Measurements from ENCODE around the gene CAMTA2. TPM values are rescaled to one million over a fixed set of nuclear protein-coding genes. Genes with fewer than 3 reads are reported as not detected.

CAMTA2 gene
- total RNA-seq, 2 experiments from 2014 or later: 58.2 to 62.7 TPM

DNA sequence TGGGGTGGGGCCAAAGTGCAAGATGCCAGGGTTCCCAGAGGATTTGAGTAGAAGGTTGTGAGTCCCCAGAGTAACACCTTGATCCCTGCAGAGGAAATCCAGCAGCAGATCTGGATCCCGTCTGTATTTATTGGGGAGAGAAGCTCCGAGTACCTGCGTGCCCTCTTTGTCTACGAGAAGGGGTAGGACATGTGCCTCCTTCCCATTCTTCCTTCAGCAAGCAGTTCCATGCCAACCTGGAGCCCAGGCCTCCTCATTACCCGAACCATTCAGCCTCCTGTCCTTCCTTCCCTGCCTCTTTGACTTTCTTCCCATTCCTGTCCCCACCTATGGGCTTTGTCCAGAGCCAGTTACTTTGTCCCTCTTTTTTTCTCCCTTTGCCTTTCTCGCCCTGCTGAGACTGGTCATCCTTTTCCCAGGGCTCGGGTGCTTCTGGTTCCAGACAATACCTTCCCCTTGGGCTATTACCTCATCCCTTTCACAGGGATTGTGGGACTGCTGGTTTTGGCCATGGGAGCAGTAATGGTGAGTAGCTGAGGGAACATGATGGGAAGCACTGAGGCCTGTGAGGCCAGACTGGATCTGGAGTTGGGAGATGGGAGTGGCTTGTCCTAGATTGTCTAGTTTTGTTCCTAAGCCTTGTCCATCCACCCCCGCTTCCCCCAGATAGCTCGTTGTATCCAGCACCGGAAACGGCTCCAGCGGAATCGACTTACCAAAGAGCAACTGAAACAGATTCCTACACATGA lies 44.5 kb downstream of the CAMTA2 start:
- Mint-ChIP-seq H3K27me3 (no peaks in the 10 kb centered on the region), H3K27ac (peak overlapping the region; percentile 67), H3K4me1 (peaks cover 51% of the 10 kb centered on the region), H3K9me3 (no peaks in the 10 kb centered on the region), H3K4me3 (peak overlapping the region; percentile 92), H3K36me3 (ENCODE audit: low read depth) (peaks cover 83% of the 10 kb centered on the region)
- ChIA-PET CTCF (no interaction called here), POLR2A (no interaction called here)
- no peak for DNase-seq

DNA sequence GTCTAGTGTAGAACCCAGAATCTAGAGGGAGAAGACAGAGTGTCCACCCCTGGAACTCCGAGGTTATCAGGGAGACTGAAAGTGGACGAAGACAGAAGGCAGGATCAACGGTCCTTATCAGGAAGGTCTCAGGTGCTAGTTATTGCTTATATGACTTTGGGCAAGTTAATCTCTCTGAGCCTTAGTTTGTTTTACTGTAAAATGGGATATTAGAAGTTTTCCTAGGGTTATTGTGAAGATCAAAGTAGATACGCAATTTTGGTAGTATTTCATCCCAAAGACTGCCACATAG lies 46.2 kb downstream of the CAMTA2 start:
- H3K27me3 Mint-ChIP-seq: no peaks in the 10 kb centered on the region
- no peak for DNase-seq
- ChIA-PET CTCF (interaction anchor here (1.5 kb wide), 1 partner anchor 30 kb away, joined by 3 read pairs; no protein-coding TSS in a partner anchor), POLR2A (interaction anchor here (0.5 to 0.7 kb wide), 2 partner anchors 22 to 41 kb away, joined by 3 to 5 read pairs; no protein-coding TSS in a partner anchor)
- H3K4me1 Mint-ChIP-seq: peaks cover 62% of the 10 kb centered on the region
- H3K9me3 Mint-ChIP-seq: no peaks in the 10 kb centered on the region
- H3K4me3 Mint-ChIP-seq: peak overlapping the region; percentile 92
- H3K27ac Mint-ChIP-seq: peak overlapping the region; percentile 96
- peaks cover 79% of the 10 kb centered on the region for H3K36me3 Mint-ChIP-seq (ENCODE audit: low read depth)

- Mint-ChIP-seq H3K27ac (peak overlapping the region; percentile 96), H3K36me3 (ENCODE audit: low read depth) (peaks cover 79% of the 10 kb centered on the region), H3K4me3 (peak overlapping the region; percentile 92), H3K27me3 (no peaks in the 10 kb centered on the region), H3K9me3 (no peaks in the 10 kb centered on the region), H3K4me1 (peaks cover 65% of the 10 kb centered on the region)
- POLR2A ChIA-PET: interaction anchor here (0.5 to 2.0 kb wide), 5 partner anchors 8 to 41 kb away, joined by 3 to 11 read pairs (median 9); partner anchors contain the start of genes C17orf107, PFN1 and SPAG7
- CTCF ChIA-PET: interaction anchor here (0.9 to 1.7 kb wide), 6 partner anchors 27 to 139 kb away, joined by 3 to 8 read pairs (median 3); partner anchors contain the start of genes C17orf107, CHRNE and SPAG7
- peak; percentile 67 for DNase-seq
Observed at GRCh38 chr17:4940555-4941318, 46.7 kb downstream of the CAMTA2 start.

DNA sequence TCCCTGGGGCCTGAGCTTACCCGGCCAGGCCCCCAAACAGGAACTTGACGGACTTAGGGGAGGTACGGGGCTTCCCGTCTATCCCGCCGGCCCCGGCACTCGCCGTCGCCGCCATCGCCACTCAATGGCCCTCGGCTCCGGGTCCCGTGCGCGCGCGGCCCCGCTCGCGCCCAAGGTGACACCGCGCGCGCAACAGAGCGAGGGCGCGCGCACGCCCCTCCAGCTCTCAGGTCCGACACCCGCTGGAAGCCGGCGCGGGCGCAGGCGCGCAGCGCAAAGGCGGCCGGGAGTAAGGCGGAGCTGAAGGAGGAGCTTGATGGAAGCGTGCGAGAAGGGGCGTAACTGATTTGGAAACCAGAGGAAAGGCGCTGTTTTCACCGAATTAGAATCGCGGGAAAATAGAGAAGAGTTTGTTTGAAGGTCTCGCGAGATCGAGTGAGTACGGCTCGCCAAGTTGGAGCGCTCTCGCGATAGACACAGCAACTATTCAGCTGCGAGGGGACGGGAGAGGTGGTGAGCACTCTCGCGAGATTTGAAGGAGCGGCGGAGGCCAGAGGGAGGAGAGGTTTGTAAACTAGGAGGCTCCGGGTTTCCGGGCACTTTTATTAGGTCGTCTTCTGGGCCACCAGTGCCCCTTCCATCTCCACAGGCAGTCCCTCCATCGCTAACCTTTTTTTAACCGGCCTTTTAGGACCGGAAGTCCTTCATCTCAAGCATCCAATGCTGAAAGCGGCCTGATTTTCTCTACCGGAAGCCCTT lies 47.5 kb downstream of the CAMTA2 start, which contains the start of the genes RNF167 and SLC25A11:
TSS of gene RNF167 (plus strand) at position 473 of the 759 bp plus-strand sequence. CDS start 642 bp downstream, outside the sequence.
TSS of gene SLC25A11 (minus strand) at position 251 of the 759 bp plus-strand sequence. CDS start at position 115, 136 bp downstream.
- Mint-ChIP-seq H3K4me1 (peaks cover 58% of the 10 kb centered on the region), H3K9me3 (no peaks in the 10 kb centered on the region), H3K27ac (peak within 1 kb of the TSS; percentile 96), H3K27me3 (no peaks in the 10 kb centered on the region), H3K36me3 (ENCODE audit: low read depth) (peaks cover 71% of the 10 kb centered on the region), H3K4me3 (peak within 1 kb of the TSS; percentile 92)
- ChIA-PET CTCF (interaction anchor here (0.9 to 1.7 kb wide), 7 partner anchors 27 to 499 kb away, joined by 3 to 8 read pairs (median 3); partner anchors contain the start of genes C17orf107, C1QBP, CAMTA2 and CHRNE), POLR2A (interaction anchor here (0.6 to 2.0 kb wide), 7 partner anchors 9 to 140 kb away, joined by 3 to 11 read pairs (median 7); partner anchors contain the start of genes C17orf107, PFN1 and SPAG7)
- peak; percentile 99 for DNase-seq

GRCh38 chr17:4939546-4939795 lies 48.0 kb downstream of the CAMTA2 start:
- DNase-seq: no peak
- H3K27ac Mint-ChIP-seq: peak overlapping the region; percentile 94
- H3K27me3 Mint-ChIP-seq: no peaks in the 10 kb centered on the region
- peaks cover 67% of the 10 kb centered on the region for H3K36me3 Mint-ChIP-seq (ENCODE audit: low read depth)
- H3K4me3 Mint-ChIP-seq: peak overlapping the region; percentile 92
- CTCF ChIA-PET: interaction anchor here (0.5 to 2.3 kb wide), 9 partner anchors 28 to 1493 kb away, joined by 3 to 8 read pairs (median 3); partner anchors contain the start of genes C1QBP, CAMTA2, CHRNE and SPAG7
- POLR2A ChIA-PET: interaction anchor here (0.6 to 2.0 kb wide), 7 partner anchors 9 to 140 kb away, joined by 3 to 11 read pairs (median 7); partner anchors contain the start of genes C17orf107, PFN1 and SPAG7
- no peaks in the 10 kb centered on the region for H3K9me3 Mint-ChIP-seq
- H3K4me1 Mint-ChIP-seq: peaks cover 57% of the 10 kb centered on the region

GRCh38 chr17:4938688-4939545 lies 48.6 kb downstream of the CAMTA2 start:
- POLR2A ChIA-PET: interaction anchor here (1.1 to 2.0 kb wide), 3 partner anchors 10 to 39 kb away, joined by 9 to 11 read pairs (median 10); partner anchors contain the start of genes C17orf107, PFN1 and SPAG7
- CTCF ChIA-PET: interaction anchor here (0.5 to 2.3 kb wide), 8 partner anchors 15 to 1494 kb away, joined by 3 to 7 read pairs (median 3); partner anchors contain the start of genes C1QBP, CHRNE and SPAG7
- no peak for DNase-seq
- H3K4me1 Mint-ChIP-seq: peaks cover 57% of the 10 kb centered on the region
- H3K27me3 Mint-ChIP-seq: no peaks in the 10 kb centered on the region
- peak overlapping the region; percentile 94 for H3K27ac Mint-ChIP-seq
- peak overlapping the region; percentile 92 for H3K4me3 Mint-ChIP-seq
- peaks cover 64% of the 10 kb centered on the region for H3K36me3 Mint-ChIP-seq (ENCODE audit: low read depth)
- H3K9me3 Mint-ChIP-seq: no peaks in the 10 kb centered on the region

GRCh38 chr17:4938069-4938491 lies 49.4 kb downstream of the CAMTA2 start:
- POLR2A ChIA-PET: no interaction called here
- peaks cover 56% of the 10 kb centered on the region for H3K4me1 Mint-ChIP-seq
- peak overlapping the region; percentile 94 for H3K27ac Mint-ChIP-seq
- no peaks in the 10 kb centered on the region for H3K27me3 Mint-ChIP-seq
- CTCF ChIA-PET: interaction anchor here (1.1 to 2.3 kb wide), 4 partner anchors 15 to 35 kb away, joined by 3 to 5 read pairs (median 4); partner anchors contain the start of gene CHRNE
- DNase-seq: no peak
- H3K9me3 Mint-ChIP-seq: no peaks in the 10 kb centered on the region
- peak overlapping the region; percentile 92 for H3K4me3 Mint-ChIP-seq
- peaks cover 63% of the 10 kb centered on the region for H3K36me3 Mint-ChIP-seq (ENCODE audit: low read depth)

DNA sequence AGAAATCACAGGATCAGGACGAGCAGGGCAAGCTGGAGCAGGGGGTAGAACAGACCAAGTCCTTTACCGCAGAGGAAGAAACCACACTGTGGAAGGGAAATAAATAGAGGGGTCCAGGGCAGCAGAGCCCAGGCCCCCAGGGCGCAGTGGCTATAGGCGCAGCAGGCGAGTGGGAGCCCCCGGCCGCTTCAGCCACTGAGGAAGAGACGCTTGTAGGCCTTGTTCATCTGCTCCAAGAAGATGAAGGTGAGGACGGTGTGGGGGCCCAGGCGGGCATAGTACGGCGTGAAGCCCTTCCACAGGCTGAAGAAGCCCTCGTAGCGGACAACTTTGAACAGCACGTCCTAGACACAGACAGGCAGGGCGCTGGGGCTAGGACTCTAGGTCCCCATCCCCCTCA lies 49.9 kb downstream of the CAMTA2 start:
- H3K4me3 Mint-ChIP-seq: peak overlapping the region; percentile 92
- no peaks in the 10 kb centered on the region for H3K9me3 Mint-ChIP-seq
- no peaks in the 10 kb centered on the region for H3K27me3 Mint-ChIP-seq
- DNase-seq: no peak
- POLR2A ChIA-PET: no interaction called here
- H3K27ac Mint-ChIP-seq: no peak overlapping the region
- H3K36me3 Mint-ChIP-seq (ENCODE audit: low read depth): peaks cover 59% of the 10 kb centered on the region
- CTCF ChIA-PET: interaction anchor here (1.1 to 2.3 kb wide), 4 partner anchors 14 to 93 kb away, joined by 3 to 5 read pairs (median 4); no protein-coding TSS in a partner anchor
- peaks cover 51% of the 10 kb centered on the region for H3K4me1 Mint-ChIP-seq

GRCh38 chr17:4936436-4936835 lies 51.0 kb downstream of the CAMTA2 start:
- Mint-ChIP-seq H3K9me3 (no peaks in the 10 kb centered on the region), H3K4me3 (no peak overlapping the region), H3K27me3 (no peaks in the 10 kb centered on the region), H3K4me1 (peaks cover 44% of the 10 kb centered on the region), H3K36me3 (ENCODE audit: low read depth) (peaks cover 49% of the 10 kb centered on the region), H3K27ac (no peak overlapping the region)
- ChIA-PET CTCF (interaction anchor here (1.2 to 1.5 kb wide), 2 partner anchors 47 to 94 kb away, joined by 3 read pairs; no protein-coding TSS in a partner anchor), POLR2A (no interaction called here)
- no peak for DNase-seq

- H3K27ac Mint-ChIP-seq: no peak overlapping the region
- H3K4me3 Mint-ChIP-seq: no peak overlapping the region
- DNase-seq: no peak
- CTCF ChIA-PET: interaction anchor here (1.2 kb wide), 1 partner anchor 48 kb away, joined by 3 read pairs; no protein-coding TSS in a partner anchor
- no peaks in the 10 kb centered on the region for H3K9me3 Mint-ChIP-seq
- POLR2A ChIA-PET: no interaction called here
- H3K4me1 Mint-ChIP-seq: peaks cover 47% of the 10 kb centered on the region
- H3K27me3 Mint-ChIP-seq: no peaks in the 10 kb centered on the region
- H3K36me3 Mint-ChIP-seq (ENCODE audit: low read depth): peaks cover 48% of the 10 kb centered on the region
Observed at GRCh38 chr17:4935650-4936049, 51.8 kb downstream of the CAMTA2 start.

Measured in activated CD4-positive, alpha-beta T cell treated with anti-CD3 and anti-CD28 coated beads, Interleukin-2, amount 10 ng/mL, durations not matched to agents 7 days and 5 days (primary cell).